ENCODE results near the gene PRR20A. TPM values are rescaled to one million over a fixed set of nuclear protein-coding genes. Genes with fewer than 3 reads are reported as not detected.
A peak's percentile ranks its signal among the peaks of the same experiment; 100 is the strongest.
"Not testable (repeated sequence)": the region's sequence is repeated elsewhere in the genome, so short reads cannot be mapped to it uniquely, and the experiment has no call there.

PRR20A gene
- total RNA-seq (not detected), polyA plus RNA-seq (not detected)
- long read RNA-seq, donor 1 = 0 reads
- long read RNA-seq, donor 2 = 0 reads

- H3K36me3 ChIP-seq (ENCODE audit: control insufficient read depth in 1 of 2, insufficient read depth in 2 of 2, low read length in 1 of 2); H3K4me3 ChIP-seq (ENCODE audit: low read length in 2 of 2); H3K27me3 ChIP-seq (ENCODE audit: control insufficient read depth in 1 of 2, insufficient read depth in 2 of 2, low read length in 1 of 2); H3K4me1 ChIP-seq (ENCODE audit: control insufficient read depth in 1 of 2, insufficient read depth in 2 of 2, low read length in 2 of 2); H3K27ac ChIP-seq (ENCODE audit: low read depth in 1 of 2, low read length in 2 of 2); intact Hi-C loops (cut with DNase I); DNase-seq; ATAC-seq (ENCODE audit: low FRiP score); H3K9me3 ChIP-seq (ENCODE audit: control insufficient read depth, low read length): not testable (repeated sequence)
- 95 to 96% methylated on average over 9 to 11 of the region's 34 CpGs for WGBS, 2 donors
Observed at GRCh38 chr13:57140235-57140968, at the start of gene PRR20A. TSS of gene PRR20A (plus strand) at chr13:57140918. CDS start at chr13:57141305, 387 bp downstream.

- DNase-seq = no peak
- Histone ChIP-seq H3K9me3 (ENCODE audit: control insufficient read depth, low read length) (no peaks in the 10 kb centered on the region), H3K36me3 (ENCODE audit: control insufficient read depth in 1 of 2, insufficient read depth in 2 of 2, low read length in 1 of 2) (no peaks in the 10 kb centered on the region), H3K4me3 (ENCODE audit: low read length in 2 of 2) (no peak overlapping the region), H3K4me1 (ENCODE audit: control insufficient read depth in 1 of 2, insufficient read depth in 2 of 2, low read length in 2 of 2) (no peaks in the 10 kb centered on the region), H3K27ac (ENCODE audit: low read depth in 1 of 2, low read length in 2 of 2) (no peak overlapping the region), H3K27me3 (ENCODE audit: control insufficient read depth in 1 of 2, insufficient read depth in 2 of 2, low read length in 1 of 2) (no peaks in the 10 kb centered on the region)
- no peak for ATAC-seq (ENCODE audit: low FRiP score)
- intact Hi-C loops (cut with DNase I) = no loop called here
- WGBS, 2 donors = 97 to 98% methylated on average over 4 of the region's 4 CpGs
Observed at GRCh38 chr13:57114945-57115344, 25.8 kb upstream of the PRR20A start.

GRCh38 chr13:57123681-57124080 lies 17.0 kb upstream of the PRR20A start:
- 0 to 2% methylated on average over 1 of the region's 1 CpG for WGBS, 2 donors
- ATAC-seq (ENCODE audit: low FRiP score) = peak; percentile 93
- H3K4me3 ChIP-seq (ENCODE audit: low read length in 2 of 2) = no peak overlapping the region
- H3K36me3 ChIP-seq (ENCODE audit: control insufficient read depth in 1 of 2, insufficient read depth in 2 of 2, low read length in 1 of 2) = no peaks in the 10 kb centered on the region
- intact Hi-C loops (cut with DNase I) = no loop called here
- peak; percentile 68 to 76 for DNase-seq
- no peaks in the 10 kb centered on the region for H3K9me3 ChIP-seq (ENCODE audit: control insufficient read depth, low read length)
- no peaks in the 10 kb centered on the region for H3K4me1 ChIP-seq (ENCODE audit: control insufficient read depth in 1 of 2, insufficient read depth in 2 of 2, low read length in 2 of 2)
- H3K27me3 ChIP-seq (ENCODE audit: control insufficient read depth in 1 of 2, insufficient read depth in 2 of 2, low read length in 1 of 2) = no peaks in the 10 kb centered on the region
- no peak overlapping the region for H3K27ac ChIP-seq (ENCODE audit: low read depth in 1 of 2, low read length in 2 of 2)

GRCh38 chr13:57128909-57129308 lies 11.8 kb upstream of the PRR20A start:
- ATAC-seq (ENCODE audit: low FRiP score) (no peak), DNase-seq (no peak)
- Histone ChIP-seq H3K4me3 (ENCODE audit: low read length in 2 of 2) (no peak overlapping the region), H3K4me1 (ENCODE audit: control insufficient read depth in 1 of 2, insufficient read depth in 2 of 2, low read length in 2 of 2) (no peaks in the 10 kb centered on the region), H3K27me3 (ENCODE audit: control insufficient read depth in 1 of 2, insufficient read depth in 2 of 2, low read length in 1 of 2) (no peaks in the 10 kb centered on the region), H3K36me3 (ENCODE audit: control insufficient read depth in 1 of 2, insufficient read depth in 2 of 2, low read length in 1 of 2) (no peaks in the 10 kb centered on the region), H3K9me3 (ENCODE audit: control insufficient read depth, low read length) (no peaks in the 10 kb centered on the region), H3K27ac (ENCODE audit: low read depth in 1 of 2, low read length in 2 of 2) (no peak overlapping the region)
- intact Hi-C loops (cut with DNase I) = no loop called here
- 90 to 91% methylated on average over 6 of the region's 6 CpGs for WGBS, 2 donors

- Histone ChIP-seq H3K4me1 (ENCODE audit: control insufficient read depth in 1 of 2, insufficient read depth in 2 of 2, low read length in 2 of 2) (no peaks in the 10 kb centered on the region), H3K4me3 (ENCODE audit: low read length in 2 of 2) (no peak overlapping the region), H3K27me3 (ENCODE audit: control insufficient read depth in 1 of 2, insufficient read depth in 2 of 2, low read length in 1 of 2) (no peaks in the 10 kb centered on the region), H3K9me3 (ENCODE audit: control insufficient read depth, low read length) (no peaks in the 10 kb centered on the region), H3K36me3 (ENCODE audit: control insufficient read depth in 1 of 2, insufficient read depth in 2 of 2, low read length in 1 of 2) (no peaks in the 10 kb centered on the region), H3K27ac (ENCODE audit: low read depth in 1 of 2, low read length in 2 of 2) (no peak overlapping the region)
- WGBS, 2 donors = 46 to 60% methylated on average over 2 of the region's 2 CpGs
- intact Hi-C loops (cut with DNase I) = no loop called here
- ATAC-seq (ENCODE audit: low FRiP score) (no peak), DNase-seq (no peak)
Observed at GRCh38 chr13:57136093-57136492, 4.6 kb upstream of the PRR20A start.

- no peaks in the 10 kb centered on the region for H3K27me3 ChIP-seq (ENCODE audit: control insufficient read depth in 1 of 2, insufficient read depth in 2 of 2, low read length in 1 of 2)
- no peak for DNase-seq
- H3K9me3 ChIP-seq (ENCODE audit: control insufficient read depth, low read length) = no peaks in the 10 kb centered on the region
- 73 to 75% methylated on average over 4 of the region's 4 CpGs for WGBS, 2 donors
- H3K4me3 ChIP-seq (ENCODE audit: low read length in 2 of 2) = no peak overlapping the region
- no peak overlapping the region for H3K27ac ChIP-seq (ENCODE audit: low read depth in 1 of 2, low read length in 2 of 2)
- intact Hi-C loops (cut with DNase I) = no loop called here
- H3K36me3 ChIP-seq (ENCODE audit: control insufficient read depth in 1 of 2, insufficient read depth in 2 of 2, low read length in 1 of 2) = no peaks in the 10 kb centered on the region
- ATAC-seq (ENCODE audit: low FRiP score) = no peak
- no peaks in the 10 kb centered on the region for H3K4me1 ChIP-seq (ENCODE audit: control insufficient read depth in 1 of 2, insufficient read depth in 2 of 2, low read length in 2 of 2)
Observed at GRCh38 chr13:57137585-57137984, 3.1 kb upstream of the PRR20A start.

GRCh38 chr13:57138988-57139387 lies 1.7 kb upstream of the PRR20A start:
- Histone ChIP-seq H3K4me3 (ENCODE audit: low read length in 2 of 2) (no peak overlapping the region), H3K4me1 (ENCODE audit: control insufficient read depth in 1 of 2, insufficient read depth in 2 of 2, low read length in 2 of 2) (no peaks in the 10 kb centered on the region), H3K36me3 (ENCODE audit: control insufficient read depth in 1 of 2, insufficient read depth in 2 of 2, low read length in 1 of 2) (no peaks in the 10 kb centered on the region), H3K27me3 (ENCODE audit: control insufficient read depth in 1 of 2, insufficient read depth in 2 of 2, low read length in 1 of 2) (no peaks in the 10 kb centered on the region), H3K9me3 (ENCODE audit: control insufficient read depth, low read length) (no peaks in the 10 kb centered on the region), H3K27ac (ENCODE audit: low read depth in 1 of 2, low read length in 2 of 2) (no peak overlapping the region)
- ATAC-seq (ENCODE audit: low FRiP score) (no peak), DNase-seq (no peak)
- WGBS, 2 donors = 88 to 92% methylated on average over 5 of the region's 5 CpGs
- intact Hi-C loops (cut with DNase I) = no loop called here

GRCh38 chr13:57139781-57140180 lies 937 bp upstream of the PRR20A start:
- not testable (repeated sequence) for H3K4me3 ChIP-seq (ENCODE audit: low read length in 2 of 2); H3K9me3 ChIP-seq (ENCODE audit: control insufficient read depth, low read length)

GRCh38 chr13:57147188-57147587 lies 6.5 kb downstream of the PRR20A start, which contains the start of gene PRR20B:
TSS of gene PRR20B (plus strand) at chr13:57147488. CDS start at chr13:57147875, 387 bp downstream.
- H3K4me3 ChIP-seq (ENCODE audit: low read length in 2 of 2); H3K36me3 ChIP-seq (ENCODE audit: control insufficient read depth in 1 of 2, insufficient read depth in 2 of 2, low read length in 1 of 2); ATAC-seq (ENCODE audit: low FRiP score); H3K9me3 ChIP-seq (ENCODE audit: control insufficient read depth, low read length); H3K4me1 ChIP-seq (ENCODE audit: control insufficient read depth in 1 of 2, insufficient read depth in 2 of 2, low read length in 2 of 2); H3K27me3 ChIP-seq (ENCODE audit: control insufficient read depth in 1 of 2, insufficient read depth in 2 of 2, low read length in 1 of 2); intact Hi-C loops (cut with DNase I); DNase-seq; H3K27ac ChIP-seq (ENCODE audit: low read depth in 1 of 2, low read length in 2 of 2): not testable (repeated sequence)
- WGBS, 2 donors = no CpG with 5 or more reads among the region's 22 CpGs

More at GRCh38 chr13:57139781-57140180, 937 bp upstream of the PRR20A start:
- H3K36me3 ChIP-seq (ENCODE audit: control insufficient read depth in 1 of 2, insufficient read depth in 2 of 2, low read length in 1 of 2); H3K27me3 ChIP-seq (ENCODE audit: control insufficient read depth in 1 of 2, insufficient read depth in 2 of 2, low read length in 1 of 2); H3K4me1 ChIP-seq (ENCODE audit: control insufficient read depth in 1 of 2, insufficient read depth in 2 of 2, low read length in 2 of 2); H3K27ac ChIP-seq (ENCODE audit: low read depth in 1 of 2, low read length in 2 of 2); ATAC-seq (ENCODE audit: low FRiP score); intact Hi-C loops (cut with DNase I); DNase-seq: not testable (repeated sequence)
- 97 to 100% methylated on average over 4 to 7 of the region's 18 CpGs for WGBS, 2 donors

All from aorta (tissue), 5 donors.